ENCODE measurements around the gene UGT1A9.

- TF ChIP-seq RAD21 (IDR thresholded peaks at IDR 0.05; ENCODE audit: low read length) (no peak), CHD1 (IDR thresholded peaks at IDR 0.05; ENCODE audit: low read depth, low read length) (no peak), CTCF (conservative IDR thresholded peaks at IDR 0.05; ENCODE audit: low read depth, low read length) (no peak), POLR2A (IDR thresholded peaks at IDR 0.05; ENCODE audit: low read depth, low read length) (no peak), FOS (IDR thresholded peaks at IDR 0.05; ENCODE audit: low read depth, low read length) (no peak), MXI1 (IDR thresholded peaks at IDR 0.05; ENCODE audit: borderline replicate concordance, low read depth, low read length) (no peak), CEBPB (IDR thresholded peaks at IDR 0.05; ENCODE audit: low read depth, low read length) (no peak), RFX5 (IDR thresholded peaks at IDR 0.05; ENCODE audit: low read depth, low read length) (no peak), RCOR1 (IDR thresholded peaks at IDR 0.05; ENCODE audit: insufficient replicate concordance, low read length) (no peak), MAZ (IDR thresholded peaks at IDR 0.05; ENCODE audit: borderline replicate concordance, low read depth, low read length) (no peak), USF2 (IDR thresholded peaks at IDR 0.05; ENCODE audit: low read depth, low read length) (no peak)
Measured at GRCh38 chr2:233810385-233810784, 138.7 kb downstream of the UGT1A9 start.
